Breast epithelium (tissue), 3 donors: ENCODE data around the gene RBM48.

Experiments
- CTCF ChIP-seq, 3 donors: fragments of 450-650 bp; IDR thresholded peaks; one replicate each; pipeline ENCODE4 v1.5.1; 2016 to 2017; ENCODE audit warnings: antibody characterized with exemption in 3 of 3, mild to moderate bottlenecking in 3 of 3, moderate library complexity in 3 of 3
- POLR2A ChIP-seq: fragments of 450-650 bp; IDR thresholded peaks from one replicate; pipeline ENCODE4 v1.6.1; 2016; ENCODE audit warnings: antibody characterized with exemption, mild to moderate bottlenecking, moderate library complexity
- POLR2AphosphoS5 ChIP-seq, 3 donors: sonication (generic); formaldehyde crosslinking; IDR thresholded peaks; one replicate each; pipeline ENCODE4 v1.6.1; 2017; ENCODE audit warnings: antibody characterized with exemption in 3 of 3

- TF ChIP-seq CTCF (IDR thresholded peaks at IDR 0.05) = no peak
- TF ChIP-seq POLR2AphosphoS5 (IDR thresholded peaks at IDR 0.05) = no peak
- TF ChIP-seq POLR2A = no peak
These were observed 316 bp downstream of the RBM48 start for GRCh38 chr7:92528958-92529264.
